Measurements from ENCODE around the gene IAH1. TPM values are rescaled to one million over a fixed set of nuclear protein-coding genes. Genes with fewer than 3 reads are reported as not detected.

The IAH1 gene
- 10 to 100 TPM; 39.0 to 40.6 (median 40.3) TPM for total RNA-seq

- peaks cover 32% of the 10 kb centered on the region for H3K36me3 Mint-ChIP-seq (ENCODE audit: insufficient read depth)
- H3K4me3 Mint-ChIP-seq, result peak within 1 kb of the TSS; percentile 80
- H3K9me3 Mint-ChIP-seq, result no peaks in the 10 kb centered on the region
- ATAC-seq, result peak; percentile 84 to 85
- peak; percentile 79 for DNase-seq
- no peaks in the 10 kb centered on the region for H3K27me3 Mint-ChIP-seq (ENCODE audit: low read depth)
- peaks cover 47% of the 10 kb centered on the region for H3K4me1 Mint-ChIP-seq (ENCODE audit: low read depth)
Observed at GRCh38 chr2:9474361-9475057, at the start of gene IAH1. TSS of gene IAH1 (plus strand) at chr2:9474551. CDS start at chr2:9474567, 16 bp downstream.

- Mint-ChIP-seq H3K27me3 (ENCODE audit: low read depth) (no peaks in the 10 kb centered on the region), H3K4me3 (no peak overlapping the region), H3K4me1 (ENCODE audit: low read depth) (peaks cover 11% of the 10 kb centered on the region), H3K36me3 (ENCODE audit: insufficient read depth) (peaks cover 38% of the 10 kb centered on the region), H3K9me3 (no peaks in the 10 kb centered on the region)
- DNase-seq (no peak), ATAC-seq (no peak)
Observed at GRCh38 chr2:9428965-9429577, 45.3 kb upstream of the IAH1 start.

- no peak for DNase-seq
- Mint-ChIP-seq H3K4me1 (ENCODE audit: low read depth) (peaks cover 11% of the 10 kb centered on the region), H3K9me3 (no peaks in the 10 kb centered on the region), H3K27me3 (ENCODE audit: low read depth) (no peaks in the 10 kb centered on the region), H3K36me3 (ENCODE audit: insufficient read depth) (peaks cover 42% of the 10 kb centered on the region), H3K4me3 (no peak overlapping the region)
- peak; percentile 62 to 69 for ATAC-seq
Observed at GRCh38 chr2:9430316-9431293, 43.7 kb upstream of the IAH1 start.

- Mint-ChIP-seq H3K9me3 (no peaks in the 10 kb centered on the region), H3K4me3 (no peak overlapping the region), H3K4me1 (ENCODE audit: low read depth) (peaks cover 9% of the 10 kb centered on the region), H3K36me3 (ENCODE audit: insufficient read depth) (peaks cover 57% of the 10 kb centered on the region), H3K27me3 (ENCODE audit: low read depth) (no peaks in the 10 kb centered on the region)
- ATAC-seq (no peak), DNase-seq (no peak)
Observed at GRCh38 chr2:9434489-9434888, 39.9 kb upstream of the IAH1 start.

GRCh38 chr2:9439536-9439935, 34.8 kb upstream of the IAH1 start:
- H3K4me3 Mint-ChIP-seq, result no peak overlapping the region
- ATAC-seq, result no peak
- DNase-seq, result no peak
- H3K4me1 Mint-ChIP-seq (ENCODE audit: low read depth), result no peaks in the 10 kb centered on the region
- H3K36me3 Mint-ChIP-seq (ENCODE audit: insufficient read depth), result peaks cover 46% of the 10 kb centered on the region
- H3K27me3 Mint-ChIP-seq (ENCODE audit: low read depth), result no peaks in the 10 kb centered on the region
- no peaks in the 10 kb centered on the region for H3K9me3 Mint-ChIP-seq

- H3K36me3 Mint-ChIP-seq (ENCODE audit: insufficient read depth), result peaks cover 49% of the 10 kb centered on the region
- no peak overlapping the region for H3K4me3 Mint-ChIP-seq
- peaks cover 2% of the 10 kb centered on the region for H3K4me1 Mint-ChIP-seq (ENCODE audit: low read depth)
- ATAC-seq (no peak), DNase-seq (no peak)
- no peaks in the 10 kb centered on the region for H3K27me3 Mint-ChIP-seq (ENCODE audit: low read depth)
- no peaks in the 10 kb centered on the region for H3K9me3 Mint-ChIP-seq
Observed at GRCh38 chr2:9440058-9440727, 34.2 kb upstream of the IAH1 start.

GRCh38 chr2:9441556-9441955, 32.8 kb upstream of the IAH1 start:
- H3K4me1 Mint-ChIP-seq (ENCODE audit: low read depth), result peaks cover 6% of the 10 kb centered on the region
- ATAC-seq (no peak), DNase-seq (no peak)
- H3K36me3 Mint-ChIP-seq (ENCODE audit: insufficient read depth), result peaks cover 52% of the 10 kb centered on the region
- no peak overlapping the region for H3K4me3 Mint-ChIP-seq
- H3K9me3 Mint-ChIP-seq, result no peaks in the 10 kb centered on the region
- H3K27me3 Mint-ChIP-seq (ENCODE audit: low read depth), result no peaks in the 10 kb centered on the region

- ATAC-seq (no peak), DNase-seq (no peak)
- peaks cover 6% of the 10 kb centered on the region for H3K4me1 Mint-ChIP-seq (ENCODE audit: low read depth)
- no peaks in the 10 kb centered on the region for H3K9me3 Mint-ChIP-seq
- H3K36me3 Mint-ChIP-seq (ENCODE audit: insufficient read depth), result peaks cover 42% of the 10 kb centered on the region
- no peak overlapping the region for H3K4me3 Mint-ChIP-seq
- no peaks in the 10 kb centered on the region for H3K27me3 Mint-ChIP-seq (ENCODE audit: low read depth)
Observed at GRCh38 chr2:9443526-9443925, 30.8 kb upstream of the IAH1 start.

- Mint-ChIP-seq H3K27me3 (ENCODE audit: low read depth) (no peaks in the 10 kb centered on the region), H3K9me3 (no peaks in the 10 kb centered on the region), H3K4me3 (no peak overlapping the region), H3K4me1 (ENCODE audit: low read depth) (peaks cover 6% of the 10 kb centered on the region), H3K36me3 (ENCODE audit: insufficient read depth) (peaks cover 38% of the 10 kb centered on the region)
- ATAC-seq (peak; percentile 73 to 79), DNase-seq (no peak)
Observed at GRCh38 chr2:9445089-9445488, 29.3 kb upstream of the IAH1 start.

- Mint-ChIP-seq H3K36me3 (ENCODE audit: insufficient read depth) (peaks cover 24% of the 10 kb centered on the region), H3K4me1 (ENCODE audit: low read depth) (no peaks in the 10 kb centered on the region), H3K27me3 (ENCODE audit: low read depth) (no peaks in the 10 kb centered on the region), H3K9me3 (no peaks in the 10 kb centered on the region), H3K4me3 (no peak overlapping the region)
- DNase-seq (no peak), ATAC-seq (no peak)
Observed at GRCh38 chr2:9451231-9451630, 23.1 kb upstream of the IAH1 start.

GRCh38 chr2:9460441-9461017, 13.8 kb upstream of the IAH1 start:
- no peak for ATAC-seq
- H3K4me1 Mint-ChIP-seq (ENCODE audit: low read depth), result no peaks in the 10 kb centered on the region
- DNase-seq, result no peak
- H3K9me3 Mint-ChIP-seq, result no peaks in the 10 kb centered on the region
- peaks cover 22% of the 10 kb centered on the region for H3K36me3 Mint-ChIP-seq (ENCODE audit: insufficient read depth)
- no peaks in the 10 kb centered on the region for H3K27me3 Mint-ChIP-seq (ENCODE audit: low read depth)
- H3K4me3 Mint-ChIP-seq, result no peak overlapping the region

GRCh38 chr2:9461079-9461478, 13.3 kb upstream of the IAH1 start:
- Mint-ChIP-seq H3K4me1 (ENCODE audit: low read depth) (no peaks in the 10 kb centered on the region), H3K27me3 (ENCODE audit: low read depth) (no peaks in the 10 kb centered on the region), H3K36me3 (ENCODE audit: insufficient read depth) (peaks cover 27% of the 10 kb centered on the region), H3K4me3 (no peak overlapping the region), H3K9me3 (no peaks in the 10 kb centered on the region)
- no peak for ATAC-seq
- no peak for DNase-seq

- ATAC-seq (no peak), DNase-seq (no peak)
- Mint-ChIP-seq H3K36me3 (ENCODE audit: insufficient read depth) (peaks cover 30% of the 10 kb centered on the region), H3K4me1 (ENCODE audit: low read depth) (no peaks in the 10 kb centered on the region), H3K9me3 (no peaks in the 10 kb centered on the region), H3K4me3 (no peak overlapping the region), H3K27me3 (ENCODE audit: low read depth) (no peaks in the 10 kb centered on the region)
Observed at GRCh38 chr2:9462313-9462712, 12.0 kb upstream of the IAH1 start.
